MCF 10A (cell line): Measurements from ENCODE around the gene CD247. TPM values are rescaled to one million over a fixed set of nuclear protein-coding genes. Genes with fewer than 3 reads are reported as not detected.

ENCODE experiments used
- total RNA-seq: library from RNA; stranded (reverse); gene quantifications from 2 replicates; pipeline ENCODE4 v1.2.3, GENCODE V29; 2022

Gene CD247
- total RNA-seq, 1 experiment from 2014 or later = not detected

Other genes with a start within 250 kb of the CD247 start
- 136 and 154 TPM in 2 replicates for gene CREG1, start 35.2 kb upstream of the CD247 start, total RNA-seq
- 0.16 and 0.27 TPM in 2 replicates for gene RCSD1, start 111.7 kb upstream of the CD247 start, total RNA-seq
- 164 and 169 TPM in 2 replicates for gene MPZL1, start 203.5 kb upstream of the CD247 start, total RNA-seq